Neural cell (in vitro differentiated cells): ENCODE data around the gene CDK17. TPM values are rescaled to one million over a fixed set of nuclear protein-coding genes. Genes with fewer than 3 reads are reported as not detected.

ENCODE experiments used
- H2AFZ ChIP-seq: fragments of 200-600, 300-800 bp; sonication (generic), shearing (Covaris generic); 2 replicates; pipeline ENCODE4 v1.6.0; 2014; ENCODE audit warnings: low read depth, mild to moderate bottlenecking, antibody characterized with exemption, low read length, moderate library complexity
- H3F3A ChIP-seq: fragments of 200-600 bp; shearing (Covaris generic); 2 replicates; pipeline ENCODE4 v1.6.1; 2016; ENCODE audit warnings: mild to moderate bottlenecking, moderate library complexity, mixed read lengths, antibody characterized with exemption, low read length; ENCODE audit not compliant: insufficient read depth, poor library complexity, severe bottlenecking
- H3K27ac ChIP-seq: fragments of 200-600, 300-800 bp; sonication (generic), shearing (Covaris generic); 2 replicates; pipeline ENCODE4 v1.5.1; 2014; ENCODE audit warnings: mild to moderate bottlenecking, low read length, moderate library complexity
- H3K27me3 ChIP-seq: fragments of 300-800, 200-600 bp; sonication (generic), shearing (Covaris generic); 2 replicates; pipeline ENCODE4 v1.6.0; 2014; ENCODE audit warnings: mild to moderate bottlenecking, low read depth, low read length, moderate library complexity; ENCODE audit not compliant: insufficient read depth
- H3K36me3 ChIP-seq: fragments of 300-800, 200-600 bp; sonication (generic), shearing (Covaris generic); 2 replicates; pipeline ENCODE4 v1.5.1; 2014; ENCODE audit warnings: mild to moderate bottlenecking, antibody characterized with exemption, low read length, moderate library complexity; ENCODE audit not compliant: insufficient read depth
- H3K4me2 ChIP-seq: fragments of 300-800, 200-600 bp; sonication (generic), shearing (Covaris generic); 2 replicates; pipeline ENCODE4 v1.6.0; 2014; ENCODE audit warnings: mild to moderate bottlenecking, low read length
- H3K4me3 ChIP-seq: fragments of 300-800, 200-600 bp; sonication (generic), shearing (Covaris generic); 2 replicates; pipeline ENCODE4 v1.5.1; 2014; ENCODE audit warnings: mild to moderate bottlenecking, low read length, moderate library complexity
- H3K79me2 ChIP-seq: fragments of 200-600 bp; shearing (Covaris generic); replicated peaks from 2 replicates; pipeline ENCODE4 v1.6.0; 2014; ENCODE audit warnings: mild to moderate bottlenecking, low read length, moderate library complexity; ENCODE audit not compliant: insufficient read depth
- H3K9ac ChIP-seq: fragments of 300-800, 200-600 bp; sonication (generic), shearing (Covaris generic); 2 replicates; pipeline ENCODE4 v1.6.1; 2016; ENCODE audit warnings: mild to moderate bottlenecking, low read length, mixed read lengths
- H3K9me2 ChIP-seq: fragments of 200-600 bp; shearing (Covaris generic); 2 replicates; pipeline ENCODE4 v1.6.1; 2016; ENCODE audit warnings: mild to moderate bottlenecking, low read length, mixed read lengths; ENCODE audit not compliant: insufficient read depth
- H3K9me3 ChIP-seq: fragments of 200-600, 300-800 bp; sonication (generic), shearing (Covaris generic); 2 replicates; pipeline ENCODE4 v1.6.1; 2016; ENCODE audit warnings: mild to moderate bottlenecking, mixed run types, low read length, moderate library complexity, mixed read lengths
- H4K20me1 ChIP-seq: fragments of 200-600 bp; shearing (Covaris generic); 2 replicates; pipeline ENCODE4 v1.6.1; 2016; ENCODE audit warnings: mild to moderate bottlenecking, mixed run types; ENCODE audit not compliant: insufficient read depth
- EZH2 ChIP-seq: fragments of 200-600, 300-800 bp; shearing (Covaris generic), sonication (generic); IDR thresholded peaks from 2 replicates; pipeline ENCODE4 v1.6.1; 2014; ENCODE audit warnings: antibody characterized with exemption, low read length, borderline replicate concordance, mild to moderate bottlenecking; ENCODE audit not compliant: insufficient read depth, poor library complexity, severe bottlenecking
- POLR2AphosphoS5 ChIP-seq: IDR thresholded peaks from 2 replicates; pipeline ENCODE4 v1.6.1; 2012
- RAD21 ChIP-seq: fragments of 450-650 bp; conservative IDR thresholded peaks from 2 replicates; pipeline ENCODE4 v1.6.1; 2014; ENCODE audit warnings: antibody characterized with exemption, mild to moderate bottlenecking, moderate library complexity
- SMC3 ChIP-seq: fragments of 450-650 bp; conservative IDR thresholded peaks from 2 replicates; pipeline ENCODE4 v1.6.1; 2014; ENCODE audit warnings: antibody characterized with exemption, mild to moderate bottlenecking, moderate library complexity; ENCODE audit not compliant: poor library complexity
- TAF1 ChIP-seq: IDR thresholded peaks from 2 replicates; pipeline ENCODE4 v1.6.1; 2012; ENCODE audit warnings: low read depth
- polyA plus RNA-seq: library from polyadenylated mRNA; depleted of rRNA; stranded (reverse); fragments of >200 nt; gene quantifications from 2 replicates; pipeline ENCODE4 v1.2.3, GENCODE V29; 2014
- TF ChIP-seq, protein P1 (sequence below): fragments of 450-650 bp; IDR thresholded peaks from 2 replicates; pipeline ENCODE4 v1.5.1; 2014; ENCODE audit warnings: antibody characterized with exemption, mild to moderate bottlenecking, moderate library complexity; ENCODE audit not compliant: poor library complexity, severe bottlenecking
- TF ChIP-seq, protein P2 (sequence below): IDR thresholded peaks from 2 replicates; pipeline ENCODE4 v1.6.1; 2012; ENCODE audit warnings: borderline replicate concordance

CDK17 gene
- polyA plus RNA-seq, 1 donor from 2014 or later, result 119 TPM

GRCh38 chr12:96354844-96355534 lies 45.2 kb downstream of the CDK17 start:
- no peaks in the 10 kb centered on the region for H3K9me3 ChIP-seq
- no peaks in the 10 kb centered on the region for H3K27me3 ChIP-seq
- H3K79me2 ChIP-seq, result peaks cover 76% of the 10 kb centered on the region
- no peaks in the 10 kb centered on the region for H3F3A ChIP-seq
- no peak overlapping the region for H3K4me3 ChIP-seq
- H3K4me2 ChIP-seq, result no peak overlapping the region
- no peaks in the 10 kb centered on the region for H3K9me2 ChIP-seq
- no peaks in the 10 kb centered on the region for H4K20me1 ChIP-seq
- H3K27ac ChIP-seq, result no peak overlapping the region
- TF ChIP-seq RAD21 (no peak), TAF1 (no peak)
- no peak overlapping the region for H2AFZ ChIP-seq
- no peaks in the 10 kb centered on the region for H3K36me3 ChIP-seq
- H3K9ac ChIP-seq, result no peak overlapping the region

GRCh38 chr12:96354326-96354725 lies 45.9 kb downstream of the CDK17 start:
- H3K4me3 ChIP-seq, result no peak overlapping the region
- H3K36me3 ChIP-seq, result no peaks in the 10 kb centered on the region
- H3K9ac ChIP-seq, result no peak overlapping the region
- H3K9me2 ChIP-seq, result no peaks in the 10 kb centered on the region
- TF ChIP-seq, protein P1, sequence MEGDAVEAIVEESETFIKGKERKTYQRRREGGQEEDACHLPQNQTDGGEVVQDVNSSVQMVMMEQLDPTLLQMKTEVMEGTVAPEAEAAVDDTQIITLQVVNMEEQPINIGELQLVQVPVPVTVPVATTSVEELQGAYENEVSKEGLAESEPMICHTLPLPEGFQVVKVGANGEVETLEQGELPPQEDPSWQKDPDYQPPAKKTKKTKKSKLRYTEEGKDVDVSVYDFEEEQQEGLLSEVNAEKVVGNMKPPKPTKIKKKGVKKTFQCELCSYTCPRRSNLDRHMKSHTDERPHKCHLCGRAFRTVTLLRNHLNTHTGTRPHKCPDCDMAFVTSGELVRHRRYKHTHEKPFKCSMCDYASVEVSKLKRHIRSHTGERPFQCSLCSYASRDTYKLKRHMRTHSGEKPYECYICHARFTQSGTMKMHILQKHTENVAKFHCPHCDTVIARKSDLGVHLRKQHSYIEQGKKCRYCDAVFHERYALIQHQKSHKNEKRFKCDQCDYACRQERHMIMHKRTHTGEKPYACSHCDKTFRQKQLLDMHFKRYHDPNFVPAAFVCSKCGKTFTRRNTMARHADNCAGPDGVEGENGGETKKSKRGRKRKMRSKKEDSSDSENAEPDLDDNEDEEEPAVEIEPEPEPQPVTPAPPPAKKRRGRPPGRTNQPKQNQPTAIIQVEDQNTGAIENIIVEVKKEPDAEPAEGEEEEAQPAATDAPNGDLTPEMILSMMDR, result no peak
- TF ChIP-seq POLR2AphosphoS5 (no peak), EZH2 (no peak)
- TF ChIP-seq, protein P2, sequence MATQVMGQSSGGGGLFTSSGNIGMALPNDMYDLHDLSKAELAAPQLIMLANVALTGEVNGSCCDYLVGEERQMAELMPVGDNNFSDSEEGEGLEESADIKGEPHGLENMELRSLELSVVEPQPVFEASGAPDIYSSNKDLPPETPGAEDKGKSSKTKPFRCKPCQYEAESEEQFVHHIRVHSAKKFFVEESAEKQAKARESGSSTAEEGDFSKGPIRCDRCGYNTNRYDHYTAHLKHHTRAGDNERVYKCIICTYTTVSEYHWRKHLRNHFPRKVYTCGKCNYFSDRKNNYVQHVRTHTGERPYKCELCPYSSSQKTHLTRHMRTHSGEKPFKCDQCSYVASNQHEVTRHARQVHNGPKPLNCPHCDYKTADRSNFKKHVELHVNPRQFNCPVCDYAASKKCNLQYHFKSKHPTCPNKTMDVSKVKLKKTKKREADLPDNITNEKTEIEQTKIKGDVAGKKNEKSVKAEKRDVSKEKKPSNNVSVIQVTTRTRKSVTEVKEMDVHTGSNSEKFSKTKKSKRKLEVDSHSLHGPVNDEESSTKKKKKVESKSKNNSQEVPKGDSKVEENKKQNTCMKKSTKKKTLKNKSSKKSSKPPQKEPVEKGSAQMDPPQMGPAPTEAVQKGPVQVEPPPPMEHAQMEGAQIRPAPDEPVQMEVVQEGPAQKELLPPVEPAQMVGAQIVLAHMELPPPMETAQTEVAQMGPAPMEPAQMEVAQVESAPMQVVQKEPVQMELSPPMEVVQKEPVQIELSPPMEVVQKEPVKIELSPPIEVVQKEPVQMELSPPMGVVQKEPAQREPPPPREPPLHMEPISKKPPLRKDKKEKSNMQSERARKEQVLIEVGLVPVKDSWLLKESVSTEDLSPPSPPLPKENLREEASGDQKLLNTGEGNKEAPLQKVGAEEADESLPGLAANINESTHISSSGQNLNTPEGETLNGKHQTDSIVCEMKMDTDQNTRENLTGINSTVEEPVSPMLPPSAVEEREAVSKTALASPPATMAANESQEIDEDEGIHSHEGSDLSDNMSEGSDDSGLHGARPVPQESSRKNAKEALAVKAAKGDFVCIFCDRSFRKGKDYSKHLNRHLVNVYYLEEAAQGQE, result no peak
- no peak overlapping the region for H3K27ac ChIP-seq
- no peaks in the 10 kb centered on the region for H3K27me3 ChIP-seq
- no peaks in the 10 kb centered on the region for H4K20me1 ChIP-seq
- H3K4me2 ChIP-seq, result no peak overlapping the region
- no peaks in the 10 kb centered on the region for H3K9me3 ChIP-seq
- peaks cover 75% of the 10 kb centered on the region for H3K79me2 ChIP-seq
- no peaks in the 10 kb centered on the region for H3F3A ChIP-seq
- H2AFZ ChIP-seq, result no peak overlapping the region

DNA sequence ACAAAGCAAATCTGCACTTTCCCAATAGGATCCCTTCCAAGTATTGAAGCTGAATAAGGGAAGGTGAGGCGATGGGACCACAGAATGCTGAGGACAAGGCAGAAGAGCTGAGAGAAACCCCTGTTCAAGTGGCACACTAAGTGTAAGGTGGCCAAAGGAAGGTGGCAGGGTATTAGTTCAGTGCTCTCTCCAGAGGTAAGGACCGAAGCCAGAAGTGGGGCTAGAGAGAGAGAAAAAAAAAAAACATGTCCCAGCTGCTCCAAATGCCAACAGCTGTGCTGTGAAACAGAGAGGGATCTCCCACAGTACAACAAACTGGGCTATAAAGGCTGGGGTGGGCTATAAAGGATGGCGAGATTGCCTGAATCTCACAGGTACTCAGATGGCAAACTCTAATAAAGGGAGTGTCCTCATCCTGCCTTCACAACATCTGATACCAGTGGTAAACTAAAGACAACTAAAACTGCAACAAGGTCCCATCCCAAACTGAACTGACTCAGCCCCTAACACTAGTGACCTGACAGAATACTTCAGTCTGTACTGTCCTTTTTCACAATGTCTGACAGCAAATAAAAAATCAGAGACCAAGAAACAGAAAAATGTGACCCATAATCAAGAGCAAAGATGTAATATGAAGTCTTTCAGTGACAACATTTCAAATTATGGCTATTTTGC lies 47.9 kb downstream of the CDK17 start:
- no peaks in the 10 kb centered on the region for H3K9me3 ChIP-seq
- no peak overlapping the region for H3K27ac ChIP-seq
- peaks cover 78% of the 10 kb centered on the region for H3K79me2 ChIP-seq
- H3K27me3 ChIP-seq, result no peaks in the 10 kb centered on the region
- H4K20me1 ChIP-seq, result no peaks in the 10 kb centered on the region
- no peaks in the 10 kb centered on the region for H3F3A ChIP-seq
- H3K9ac ChIP-seq, result no peak overlapping the region
- no peaks in the 10 kb centered on the region for H3K36me3 ChIP-seq
- H3K4me2 ChIP-seq, result no peak overlapping the region
- no peak overlapping the region for H3K4me3 ChIP-seq
- no peaks in the 10 kb centered on the region for H3K9me2 ChIP-seq
- TF ChIP-seq TAF1, result no peak
- TF ChIP-seq SMC3, result no peak
- TF ChIP-seq, protein P2, result no peak
- H2AFZ ChIP-seq, result no peak overlapping the region
